WTC11 (cell line): ENCODE results near the gene CXCL17.

Source experiments
- ATF3 ChIP-seq: sonication (generic); formaldehyde crosslinking; conservative IDR thresholded peaks from 2 replicates; pipeline ENCODE4 v1.8.1; 2022; ENCODE audit warnings: mild to moderate bottlenecking, missing genetic modification reagents
- CREB1 ChIP-seq: sonication (generic); formaldehyde crosslinking; IDR thresholded peaks from 2 replicates; pipeline ENCODE4 v1.8.0; 2023; ENCODE audit warnings: mild to moderate bottlenecking, missing genetic modification reagents
- CREM ChIP-seq: sonication (generic); formaldehyde crosslinking; IDR thresholded peaks from 2 replicates; pipeline ENCODE4 v1.8.1; 2022; ENCODE audit warnings: mild to moderate bottlenecking, missing genetic modification reagents, moderate library complexity
- CTCF ChIP-seq: fragments of 200-600 bp; IDR thresholded peaks from 2 replicates; pipeline ENCODE4 v1.8.0; 2022; ENCODE audit warnings: antibody characterized with exemption
- ELF4 ChIP-seq: sonication (generic); formaldehyde crosslinking; IDR thresholded peaks from 2 replicates; pipeline ENCODE4 v1.8.1; 2022; ENCODE audit warnings: low read depth, mild to moderate bottlenecking, moderate library complexity, missing genetic modification reagents
- ERG ChIP-seq: fragments of 250-450 bp; sonication (Bioruptor Pico); IDR thresholded peaks from 2 replicates; pipeline ENCODE4 v1.8.0; 2021; ENCODE audit warnings: mild to moderate bottlenecking
- FOXP1 ChIP-seq: sonication (generic); formaldehyde crosslinking; IDR thresholded peaks from 2 replicates; pipeline ENCODE4 v1.8.0; 2022; ENCODE audit warnings: missing genetic modification reagents, mild to moderate bottlenecking, moderate library complexity, borderline replicate concordance
- HMGXB4 ChIP-seq: sonication (generic); formaldehyde crosslinking; IDR thresholded peaks from 2 replicates; pipeline ENCODE4 v1.8.1; 2023; ENCODE audit warnings: mild to moderate bottlenecking, moderate library complexity, missing genetic modification reagents
- NR3C1 ChIP-seq: sonication (generic); formaldehyde crosslinking; conservative IDR thresholded peaks from 2 replicates; pipeline ENCODE4 v1.8.1; 2023; ENCODE audit warnings: low read depth, mild to moderate bottlenecking, missing genetic modification reagents
- TEAD4 ChIP-seq: sonication (generic); formaldehyde crosslinking; IDR thresholded peaks from 2 replicates; pipeline ENCODE4 v1.8.0; 2022; ENCODE audit warnings: mild to moderate bottlenecking, missing genetic modification reagents
- ZNF263 ChIP-seq: sonication (generic); formaldehyde crosslinking; IDR thresholded peaks from 2 replicates; pipeline ENCODE4 v1.8.1; 2022; ENCODE audit warnings: low read depth, mild to moderate bottlenecking, moderate library complexity, missing genetic modification reagents
- ZNF532 ChIP-seq: fragments of 250-450 bp; sonication (Bioruptor Pico); IDR thresholded peaks from 2 replicates; pipeline ENCODE4 v1.9.0; 2021; ENCODE audit warnings: mild to moderate bottlenecking, borderline replicate concordance

- TF ChIP-seq CTCF (no peak), FOXP1 (CRISPR knock-in tag) (no peak), ZNF263 (CRISPR knock-in tag) (no peak), ATF3 (no peak), TEAD4 (no peak), ZNF532 (no peak), ERG (no peak), NR3C1 (no peak), CREM (no peak), HMGXB4 (no peak), ELF4 (CRISPR knock-in tag) (no peak), CREB1 (CRISPR knock-in tag) (no peak)
Observed at GRCh38 chr19:42407816-42408175, 35.0 kb downstream of the CXCL17 start.
